DOHH2 (cell line): ENCODE measurements around the gene SNX9.

ENCODE experiments used
- H3F3A ChIP-seq: fragments of 200-600 bp; sonication (generic), shearing (Covaris generic); 2 replicates; pipeline ENCODE4 v1.6.0; 2016; ENCODE audit warnings: antibody characterized with exemption, mild to moderate bottlenecking; ENCODE audit not compliant: control insufficient read depth, insufficient read depth
- H3K27ac ChIP-seq: fragments of 200-600 bp; sonication (generic); 2 replicates; pipeline ENCODE4 v1.5.1; 2014; ENCODE audit warnings: low read depth, mild to moderate bottlenecking, low read length, moderate library complexity
- H3K27me3 ChIP-seq: fragments of 200-600 bp; sonication (generic); 2 replicates; pipeline ENCODE4 v1.6.1; 2014; ENCODE audit warnings: mild to moderate bottlenecking, low read length, mixed read lengths; ENCODE audit not compliant: control insufficient read depth
- H3K36me3 ChIP-seq: fragments of 200-600 bp; sonication (generic); 2 replicates; pipeline ENCODE4 v1.6.1; 2014; ENCODE audit warnings: mild to moderate bottlenecking, low read length, moderate library complexity, mixed read lengths; ENCODE audit not compliant: control insufficient read depth
- H3K4me1 ChIP-seq: fragments of 200-600 bp; sonication (generic); 2 replicates; pipeline ENCODE4 v1.6.1; 2014; ENCODE audit warnings: mild to moderate bottlenecking, low read length, mixed read lengths; ENCODE audit not compliant: control insufficient read depth
- H3K4me2 ChIP-seq: fragments of 200-600 bp; sonication (generic); 2 replicates; pipeline ENCODE4 v1.6.0; 2014; ENCODE audit warnings: mild to moderate bottlenecking, low read length, moderate library complexity
- H3K4me3 ChIP-seq: fragments of 200-600 bp; sonication (generic); 2 replicates; pipeline ENCODE4 v1.5.1; 2014; ENCODE audit warnings: mild to moderate bottlenecking, low read length, mixed read lengths
- H3K79me2 ChIP-seq: fragments of 200-600 bp; sonication (generic); 2 replicates; pipeline ENCODE4 v1.6.1; 2014; ENCODE audit warnings: mild to moderate bottlenecking, low read length, mixed read lengths; ENCODE audit not compliant: control insufficient read depth
- H3K9me2 ChIP-seq: fragments of 200-600 bp; sonication (generic); replicated peaks from 2 replicates; pipeline ENCODE4 v1.6.1; 2014; ENCODE audit warnings: mild to moderate bottlenecking, low read length, mixed read lengths; ENCODE audit not compliant: control insufficient read depth
- H3K9me3 ChIP-seq: fragments of 200-600 bp; sonication (generic); 2 replicates; pipeline ENCODE4 v1.6.1; 2014; ENCODE audit warnings: antibody characterized with exemption, low read length, mixed read lengths; ENCODE audit not compliant: control insufficient read depth, insufficient read depth
- H4K20me1 ChIP-seq: fragments of 200-600 bp; sonication (generic); 2 replicates; pipeline ENCODE4 v1.6.0; 2014; ENCODE audit warnings: low read depth, mild to moderate bottlenecking, antibody characterized with exemption, low read length, moderate library complexity; ENCODE audit not compliant: control insufficient read depth, insufficient read depth
- CTCF ChIP-seq: fragments of 200-600 bp; sonication (generic); IDR thresholded peaks from one replicate; pipeline ENCODE4 v1.5.1; 2014; ENCODE audit warnings: antibody characterized with exemption, mild to moderate bottlenecking, low read depth, low read length; ENCODE audit not compliant: poor library complexity, severe bottlenecking
- EZH2phosphoT487 ChIP-seq: fragments of 200-600 bp; sonication (generic); IDR thresholded peaks from 2 replicates; pipeline ENCODE4 v1.6.1; 2017; ENCODE audit warnings: borderline replicate concordance, mild to moderate bottlenecking, antibody characterized with exemption, low read length, moderate library complexity, mixed read lengths

The SNX9 gene

GRCh38 chr6:157928428-157928827 lies 105.4 kb downstream of the SNX9 start:
- H3K4me1 ChIP-seq = no peaks in the 10 kb centered on the region
- no peak overlapping the region for H3K27ac ChIP-seq
- TF ChIP-seq EZH2phosphoT487 (no peak), CTCF (no peak)
- no peaks in the 10 kb centered on the region for H4K20me1 ChIP-seq
- H3F3A ChIP-seq = no peaks in the 10 kb centered on the region
- H3K4me3 ChIP-seq = no peak overlapping the region
- H3K27me3 ChIP-seq = peaks cover 4% of the 10 kb centered on the region
- no peak overlapping the region for H3K4me2 ChIP-seq
- H3K9me3 ChIP-seq = no peaks in the 10 kb centered on the region
- H3K79me2 ChIP-seq = no peaks in the 10 kb centered on the region
- no peaks in the 10 kb centered on the region for H3K9me2 ChIP-seq
- H3K36me3 ChIP-seq = no peaks in the 10 kb centered on the region

DNA sequence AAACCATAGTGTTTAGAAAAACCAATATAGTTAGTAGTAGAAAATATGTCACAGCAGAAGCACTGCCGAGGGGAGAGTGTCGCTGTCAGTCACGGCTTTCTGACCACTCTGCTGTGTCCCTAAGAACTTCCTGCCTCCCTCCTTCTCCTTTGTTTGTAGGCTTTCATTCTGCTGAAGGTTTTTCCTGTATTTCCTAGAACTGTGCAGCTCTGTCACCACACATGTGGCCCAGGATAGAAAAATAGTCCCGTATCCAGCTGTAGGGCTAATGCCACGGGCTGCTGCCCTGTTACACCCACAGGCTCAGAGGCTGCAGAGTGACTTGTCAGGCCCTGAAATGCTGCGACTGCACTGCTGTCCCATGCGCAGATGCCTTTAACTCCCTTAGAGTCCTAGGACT lies 106.0 kb downstream of the SNX9 start:
- no peaks in the 10 kb centered on the region for H3K9me2 ChIP-seq
- H3K27me3 ChIP-seq = peaks cover 4% of the 10 kb centered on the region
- no peaks in the 10 kb centered on the region for H3F3A ChIP-seq
- no peak overlapping the region for H3K27ac ChIP-seq
- TF ChIP-seq EZH2phosphoT487 = no peak
- TF ChIP-seq CTCF = no peak
- H3K36me3 ChIP-seq = no peaks in the 10 kb centered on the region
- no peaks in the 10 kb centered on the region for H3K79me2 ChIP-seq
- H4K20me1 ChIP-seq = no peaks in the 10 kb centered on the region
- H3K4me2 ChIP-seq = no peak overlapping the region
- H3K4me3 ChIP-seq = no peak overlapping the region
- H3K4me1 ChIP-seq = no peaks in the 10 kb centered on the region
- no peaks in the 10 kb centered on the region for H3K9me3 ChIP-seq

DNA sequence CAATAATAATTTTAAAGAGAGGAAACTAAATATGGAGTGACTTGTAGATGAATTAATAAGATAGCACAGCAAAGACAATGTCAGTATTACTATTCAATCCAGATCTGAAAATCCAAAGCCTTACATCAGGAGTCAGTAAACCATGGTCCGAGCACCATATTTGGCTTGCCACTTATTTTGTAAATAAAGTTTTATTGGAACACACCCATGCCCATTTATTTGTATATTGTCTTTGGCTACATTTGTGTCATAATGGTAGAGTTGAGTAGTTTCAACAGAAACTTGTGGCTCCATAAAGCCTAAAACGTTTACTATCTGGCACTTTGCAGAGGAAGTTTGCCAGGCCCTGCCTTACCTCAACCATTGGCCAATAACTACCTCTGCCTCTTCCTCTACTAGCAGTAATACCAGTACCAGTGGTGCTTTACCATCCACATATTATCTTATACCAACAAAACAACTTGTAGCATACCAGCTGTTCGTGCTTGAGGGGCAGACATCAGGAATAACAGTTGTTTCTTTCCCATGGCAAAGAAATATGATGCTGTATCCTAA lies 106.8 kb downstream of the SNX9 start:
- TF ChIP-seq EZH2phosphoT487 (no peak), CTCF (no peak)
- H3K4me1 ChIP-seq = no peaks in the 10 kb centered on the region
- no peak overlapping the region for H3K4me2 ChIP-seq
- no peaks in the 10 kb centered on the region for H4K20me1 ChIP-seq
- no peak overlapping the region for H3K4me3 ChIP-seq
- H3K9me2 ChIP-seq = no peaks in the 10 kb centered on the region
- no peaks in the 10 kb centered on the region for H3K79me2 ChIP-seq
- H3K27ac ChIP-seq = no peak overlapping the region
- H3K27me3 ChIP-seq = peaks cover 4% of the 10 kb centered on the region
- H3K9me3 ChIP-seq = no peaks in the 10 kb centered on the region
- no peaks in the 10 kb centered on the region for H3F3A ChIP-seq
- H3K36me3 ChIP-seq = no peaks in the 10 kb centered on the region
